Middle frontal gyrus (tissue), 1 donor: ENCODE results near the gene RRP15.

ENCODE experiments used
- DNase-seq: peaks from one replicate; pipeline ENCODE4 v3.0.0-alpha.2; 2015; ENCODE audit warnings: low spot score; ENCODE audit errors: extremely low spot score

RRP15 gene

GRCh38 chr1:218361298-218362065 is 76.4 kb downstream of the RRP15 start:
- DNase-seq, result no peak

GRCh38 chr1:218362418-218363076 is 77.5 kb downstream of the RRP15 start:
- no peak for DNase-seq

- no peak for DNase-seq
Measured at GRCh38 chr1:218363141-218363540, 78.0 kb downstream of the RRP15 start.

GRCh38 chr1:218364028-218364710 is 79.1 kb downstream of the RRP15 start:
- DNase-seq, result no peak

GRCh38 chr1:218365226-218365999 is 80.3 kb downstream of the RRP15 start:
- no peak for DNase-seq

- DNase-seq, result no peak
Measured at GRCh38 chr1:218366322-218367052, 81.4 kb downstream of the RRP15 start.

- no peak for DNase-seq
Measured at GRCh38 chr1:218367118-218367517, 82.0 kb downstream of the RRP15 start.

- no peak for DNase-seq
Measured at GRCh38 chr1:218368686-218369085, 83.6 kb downstream of the RRP15 start.

- no peak for DNase-seq
Measured at GRCh38 chr1:218369688-218370511, 84.8 kb downstream of the RRP15 start.

GRCh38 chr1:218371927-218372672 is 87.0 kb downstream of the RRP15 start:
- DNase-seq, result peak; percentile 37

GRCh38 chr1:218374401-218375353 is 89.6 kb downstream of the RRP15 start:
- DNase-seq, result no peak

- no peak for DNase-seq
Measured at GRCh38 chr1:218376722-218377121, 91.6 kb downstream of the RRP15 start.

- DNase-seq, result no peak
Measured at GRCh38 chr1:218377143-218377660, 92.1 kb downstream of the RRP15 start.

- no peak for DNase-seq
Measured at GRCh38 chr1:218380125-218380977, 95.3 kb downstream of the RRP15 start.

GRCh38 chr1:218382261-218382660 is 97.2 kb downstream of the RRP15 start:
- no peak for DNase-seq

- no peak for DNase-seq
Measured at GRCh38 chr1:218383051-218383450, 98.0 kb downstream of the RRP15 start.

- DNase-seq, result no peak
Measured at GRCh38 chr1:218383681-218384080, 98.6 kb downstream of the RRP15 start.
